AG04449 (cell line): ENCODE data around the gene DAPK3.

Experiments
- CTCF ChIA-PET: fragments of 350-600 bp; formaldehyde crosslinking; extraction: SDS; loops from one replicate; lab custom pipeline; 2021; ENCODE audit warnings: antibody characterized with exemption; lab: Yijun Ruan, JAX
- POLR2A ChIA-PET: fragments of 400-600, 350-600 bp; formaldehyde crosslinking; extraction: SDS; loops from one replicate; lab custom pipeline; 2020; ENCODE audit warnings: antibody characterized with exemption, inconsistent platforms; lab: Yijun Ruan, JAX
- DNase-seq: peaks from one replicate; pipeline ENCODE4 v3.0.0-alpha.2; 2010; ENCODE audit warnings: low read depth, low spot score
- H3K4me3 ChIP-seq: 2 replicates; pipeline ENCODE4 v1.5.1; 2011; ENCODE audit warnings: low read depth, mild to moderate bottlenecking, control low read depth, low read length
- CTCF ChIP-seq: IDR thresholded peaks from one replicate; pipeline ENCODE4 v1.5.1; 2011; ENCODE audit warnings: mild to moderate bottlenecking, moderate library complexity, low read length, control low read depth, inconsistent platforms; ENCODE audit not compliant: insufficient read depth; ENCODE audit errors: missing control alignments

Gene DAPK3

DNA sequence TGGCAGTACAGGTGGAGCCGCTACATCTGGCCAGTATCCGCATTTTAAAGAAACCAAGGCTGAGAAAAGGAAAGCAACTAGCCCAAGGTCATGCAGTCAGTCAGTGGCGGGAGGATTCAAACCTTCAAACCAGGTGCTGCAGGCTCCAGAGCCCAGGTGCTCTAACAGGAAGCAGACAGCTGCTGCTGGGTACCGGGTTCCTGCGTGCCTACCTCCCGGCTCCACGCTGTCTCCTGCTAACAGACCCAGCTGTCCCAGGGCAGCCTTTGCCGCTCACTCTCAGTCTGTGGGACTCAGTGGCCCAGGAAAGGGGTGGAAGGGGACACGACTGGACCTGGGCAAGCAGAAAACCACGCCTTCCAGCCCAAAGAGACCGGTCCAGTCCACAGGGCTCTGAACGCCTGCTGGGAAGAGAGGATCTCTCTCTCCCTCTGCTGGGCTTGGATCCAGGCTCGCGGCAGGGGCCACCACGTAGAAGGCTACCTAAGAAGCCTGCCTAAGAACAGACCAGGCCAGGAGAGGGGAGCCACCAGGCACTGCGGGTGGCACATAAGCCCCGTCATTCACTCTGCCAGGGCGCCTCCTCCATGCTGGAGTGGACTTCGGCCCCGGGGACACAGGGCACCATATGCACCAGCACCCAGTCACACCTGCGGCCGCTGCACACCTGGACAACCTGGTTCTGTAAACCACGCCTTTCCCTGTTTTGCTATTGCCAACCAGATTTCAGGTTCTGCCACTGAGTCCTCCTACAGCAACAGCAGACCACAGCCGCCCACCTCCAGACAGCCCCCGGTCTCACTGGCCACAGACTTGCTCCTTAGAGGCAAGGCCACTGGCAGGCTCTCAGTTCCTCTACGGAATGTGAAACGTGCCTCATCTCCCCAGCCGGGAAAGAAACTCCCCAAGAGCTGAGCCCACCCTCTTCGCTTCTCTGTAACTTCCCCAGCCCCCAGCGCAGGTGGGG, 4.6 kb downstream of the DAPK3 start:
- no peak overlapping the region for H3K4me3 ChIP-seq
- no peak for TF ChIP-seq CTCF
- POLR2A ChIA-PET, result interaction anchor here (3.3 to 6.1 kb wide), 2 partner anchors 9 to 16 kb away, joined by 17 to 266 read pairs; partner anchors contain the start of gene EEF2
- CTCF ChIA-PET, result interaction anchor here (1.1 kb wide), 1 partner anchor 19 kb away, joined by 3 read pairs; the partner anchor contains the start of gene EEF2
- no peak for DNase-seq

DNA sequence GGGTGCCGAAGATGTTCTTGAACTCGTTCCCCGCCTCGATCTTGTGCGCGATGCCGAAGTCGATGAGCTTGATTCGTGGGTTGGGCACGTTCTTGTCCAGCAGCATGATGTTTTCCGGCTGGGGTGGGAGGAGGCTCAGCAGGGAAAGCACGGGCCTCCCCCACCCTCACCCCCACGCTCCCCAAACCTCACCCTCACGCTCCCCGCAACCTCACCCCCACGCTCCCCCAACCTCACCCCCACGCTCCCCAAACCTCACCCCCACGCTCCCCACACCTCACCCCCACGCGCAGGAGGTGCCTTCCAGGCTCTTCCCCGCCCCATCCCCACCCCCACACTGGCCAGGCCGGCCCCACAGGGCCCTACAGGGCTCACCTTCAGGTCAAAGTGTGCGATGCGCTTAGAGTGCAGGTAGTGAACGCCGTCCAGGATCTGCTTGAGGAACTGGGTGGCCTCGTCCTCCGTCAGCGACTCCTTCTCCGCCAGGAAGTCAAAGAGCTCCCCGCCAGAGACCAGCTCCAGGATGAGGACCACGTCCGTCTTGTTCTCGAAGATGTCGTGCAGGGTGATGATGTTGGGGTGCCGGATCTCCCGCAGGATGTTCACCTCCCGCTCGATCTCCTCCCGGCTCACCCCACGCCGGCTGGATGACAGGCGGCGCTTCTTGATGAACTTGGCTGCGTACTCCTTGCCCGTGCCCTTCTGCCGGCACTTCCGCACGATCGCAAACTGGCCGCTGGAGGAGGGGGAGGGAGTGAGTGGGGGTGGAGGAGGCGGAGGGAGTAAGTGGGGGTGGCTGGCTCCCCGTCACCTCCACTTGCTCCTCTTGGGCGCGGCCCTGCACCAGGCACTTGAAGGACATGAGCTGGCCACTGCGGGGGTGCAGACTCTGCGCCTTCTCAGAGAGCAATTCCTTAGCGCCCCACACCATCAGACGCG, 6.4 kb downstream of the DAPK3 start:
- TF ChIP-seq CTCF, result no peak
- POLR2A ChIA-PET, result no interaction called here
- CTCF ChIA-PET, result interaction anchor here (1.6 kb wide), 1 partner anchor 21 kb away, joined by 6 read pairs; no protein-coding TSS in a partner anchor
- DNase-seq, result no peak
- no peak overlapping the region for H3K4me3 ChIP-seq

GRCh38 chr19:3963458-3964255, 7.2 kb downstream of the DAPK3 start:
- ChIA-PET CTCF (interaction anchor here (1.6 kb wide), 1 partner anchor 22 kb away, joined by 6 read pairs; no protein-coding TSS in a partner anchor), POLR2A (no interaction called here)
- no peak for TF ChIP-seq CTCF

DNA sequence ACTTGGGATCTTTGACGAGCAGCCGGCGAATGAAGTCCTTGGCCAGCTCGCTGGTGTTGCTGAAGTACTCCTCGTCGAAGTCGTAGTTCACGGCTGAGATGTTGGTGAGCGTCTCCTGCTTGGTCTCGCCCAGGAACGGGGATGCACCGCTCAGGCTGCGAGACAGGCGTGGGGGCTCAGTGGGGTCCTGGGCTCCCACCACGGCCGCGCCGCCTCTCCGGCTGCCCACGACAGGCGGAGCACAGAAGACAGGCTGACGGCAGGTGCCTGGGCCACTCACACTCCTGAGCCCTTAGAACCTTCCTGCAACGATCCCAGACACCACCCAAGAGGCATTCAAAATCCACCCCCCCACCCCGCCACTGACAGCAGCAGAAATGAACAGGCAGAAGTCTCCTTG, 9.9 kb downstream of the DAPK3 start:
- no peak for DNase-seq
- ChIA-PET POLR2A (no interaction called here), CTCF (interaction anchor here (1.5 kb wide), 1 partner anchor 25 kb away, joined by 5 read pairs; the partner anchor contains the start of gene EEF2)
- TF ChIP-seq CTCF, result no peak
- no peak overlapping the region for H3K4me3 ChIP-seq

More at GRCh38 chr19:3963458-3964255, 7.2 kb downstream of the DAPK3 start:
- DNase-seq, result no peak
- H3K4me3 ChIP-seq, result no peak overlapping the region

DNA sequence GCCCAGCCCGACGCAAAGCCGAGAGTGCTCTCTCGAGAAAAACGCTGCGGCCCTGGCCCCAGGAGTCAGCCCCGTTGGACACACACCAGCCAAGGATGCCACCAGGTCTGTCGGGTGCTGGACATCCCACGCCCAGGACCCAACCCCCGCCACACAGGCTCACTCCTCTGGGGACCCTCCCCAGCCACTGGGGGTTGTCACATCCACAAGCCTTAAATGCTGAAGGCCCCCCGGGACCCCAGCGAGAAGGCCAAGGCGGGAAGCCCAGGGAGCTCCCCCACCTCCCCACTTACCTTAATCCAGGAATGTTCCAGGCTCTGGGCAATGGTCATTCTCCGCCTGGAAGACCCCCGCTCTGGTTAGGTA, 11.2 kb downstream of the DAPK3 start:
- CTCF ChIA-PET, result no interaction called here
- H3K4me3 ChIP-seq, result no peak overlapping the region
- DNase-seq, result no peak
- POLR2A ChIA-PET, result interaction anchor here (1.3 kb wide), 1 partner anchor 9 kb away, joined by 3 read pairs; no protein-coding TSS in a partner anchor
- no peak for TF ChIP-seq CTCF
